HTR-8/SVneo (cell line): ENCODE results near the gene RPS3.
A peak's percentile ranks its signal among the peaks of the same experiment; 100 is the strongest.
"Not testable (repeated sequence)": the region's sequence is repeated elsewhere in the genome, so short reads cannot be mapped to it uniquely, and the experiment has no call there.

Experiments used
- DNase-seq: peaks from one replicate; pipeline ENCODE4 v3.0.0; 2011; ENCODE audit warnings: low spot score, mixed read lengths; ENCODE audit not compliant: insufficient read length
- FAIRE-seq: peaks from 2 replicates; lab custom pipeline; 2011; peaks lifted over from hg19 to GRCh38; lab: Jason Lieb, UNC

Gene RPS3

DNA sequence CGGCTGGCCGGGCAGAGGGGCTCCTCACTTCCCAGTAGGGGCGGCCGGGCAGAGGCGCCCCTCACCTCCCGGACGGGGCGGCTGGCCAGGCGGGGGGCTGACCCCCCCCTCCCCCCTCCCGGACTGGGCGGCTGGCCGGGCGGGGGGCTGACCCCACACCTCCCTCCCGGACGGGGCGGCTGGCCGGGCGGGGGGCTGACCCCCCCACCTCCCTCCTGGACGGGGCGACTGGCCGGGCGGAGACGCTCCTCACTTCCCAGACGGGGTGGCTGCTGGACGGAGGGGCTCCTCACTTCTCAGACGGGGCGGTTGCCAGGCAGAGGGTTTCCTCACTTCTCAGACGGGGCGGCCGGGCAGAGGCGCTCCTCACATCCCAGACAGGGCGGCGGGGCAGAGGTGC is 10.7 kb downstream of the RPS3 start:
- not testable (repeated sequence) for DNase-seq, FAIRE-seq

DNA sequence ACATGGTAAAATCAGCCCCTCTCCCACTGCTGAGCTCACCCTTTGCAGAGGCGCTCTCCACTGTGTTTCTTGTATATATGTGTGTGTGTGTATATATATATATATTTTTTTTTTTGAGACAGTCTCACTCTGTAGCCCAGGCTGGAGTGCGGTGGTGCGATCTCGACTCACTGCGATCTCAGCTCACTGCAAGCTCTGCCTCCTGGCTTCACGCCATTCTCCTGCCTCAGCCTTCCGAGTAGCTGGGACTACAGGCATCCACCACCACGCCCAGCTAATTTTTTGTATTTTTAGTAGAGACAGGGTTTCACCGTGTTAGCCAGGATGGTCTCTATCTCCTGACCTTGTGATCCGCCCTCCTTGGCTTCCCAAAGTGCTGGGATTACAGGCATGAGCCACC is 13.8 kb downstream of the RPS3 start:
- not testable (repeated sequence) for DNase-seq, FAIRE-seq

DNA sequence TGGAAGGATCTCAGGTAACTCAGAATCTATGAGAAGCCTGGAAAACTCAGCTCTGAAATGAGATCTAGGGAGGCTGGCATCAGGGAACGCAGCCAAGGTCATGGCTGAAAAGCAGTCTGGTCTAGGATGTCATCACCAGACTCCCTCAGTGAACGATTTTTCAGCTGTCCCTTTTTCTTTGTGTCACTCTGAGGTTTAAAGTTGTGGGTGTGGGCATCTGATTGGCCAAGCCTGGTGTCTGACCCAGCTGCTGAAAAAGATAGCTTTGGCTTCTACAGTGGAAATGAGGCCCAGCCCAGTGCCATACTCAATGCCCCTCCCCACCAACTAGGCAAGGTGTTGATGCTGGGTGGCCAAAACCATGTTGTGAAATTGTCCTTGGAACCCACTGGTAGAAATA is 14.5 kb downstream of the RPS3 start:
- FAIRE-seq: no peak

DNA sequence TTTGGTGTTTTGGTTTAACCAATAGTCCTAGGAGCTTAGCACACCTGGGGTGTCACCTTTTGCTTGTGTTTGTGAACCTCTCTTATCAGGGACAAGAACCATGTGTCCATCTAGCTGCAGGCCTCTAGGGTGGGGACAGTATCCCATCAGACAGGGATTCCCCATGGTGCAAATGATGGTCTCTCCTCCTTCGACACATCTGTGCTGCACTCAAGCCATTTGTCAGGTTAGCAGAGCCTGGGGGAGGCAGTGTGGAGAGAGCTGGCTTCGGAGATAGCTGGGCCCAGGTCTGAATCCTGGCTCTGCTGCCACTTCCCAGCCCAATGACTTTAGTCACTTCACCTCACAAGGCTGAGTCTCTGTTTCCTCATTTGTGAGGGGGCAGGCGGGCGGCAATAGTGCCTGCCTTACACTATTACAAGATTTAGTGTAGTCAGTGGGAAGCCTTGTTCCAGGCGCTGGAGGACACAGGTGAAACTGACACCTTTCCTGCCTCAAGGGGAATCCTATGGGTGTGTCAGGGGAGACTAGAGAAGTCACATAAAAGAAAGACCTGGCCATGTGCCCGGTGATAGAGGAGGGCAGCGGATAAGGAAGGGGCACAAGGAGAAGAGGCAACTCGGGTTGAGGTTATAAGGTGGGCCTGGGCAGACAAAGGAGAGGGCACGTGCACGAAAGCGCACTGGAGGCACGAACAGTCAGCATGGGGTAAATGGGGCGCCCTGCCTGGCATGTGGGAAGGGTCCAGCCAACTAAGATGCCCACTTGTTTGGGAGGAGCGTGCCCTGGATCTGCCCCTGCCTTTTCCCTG is 21.1 kb downstream of the RPS3 start:
- DNase-seq (no peak), FAIRE-seq (no peak)

More for the DNA sequence above, 14.5 kb downstream of the RPS3 start:
- no peak for DNase-seq

DNA sequence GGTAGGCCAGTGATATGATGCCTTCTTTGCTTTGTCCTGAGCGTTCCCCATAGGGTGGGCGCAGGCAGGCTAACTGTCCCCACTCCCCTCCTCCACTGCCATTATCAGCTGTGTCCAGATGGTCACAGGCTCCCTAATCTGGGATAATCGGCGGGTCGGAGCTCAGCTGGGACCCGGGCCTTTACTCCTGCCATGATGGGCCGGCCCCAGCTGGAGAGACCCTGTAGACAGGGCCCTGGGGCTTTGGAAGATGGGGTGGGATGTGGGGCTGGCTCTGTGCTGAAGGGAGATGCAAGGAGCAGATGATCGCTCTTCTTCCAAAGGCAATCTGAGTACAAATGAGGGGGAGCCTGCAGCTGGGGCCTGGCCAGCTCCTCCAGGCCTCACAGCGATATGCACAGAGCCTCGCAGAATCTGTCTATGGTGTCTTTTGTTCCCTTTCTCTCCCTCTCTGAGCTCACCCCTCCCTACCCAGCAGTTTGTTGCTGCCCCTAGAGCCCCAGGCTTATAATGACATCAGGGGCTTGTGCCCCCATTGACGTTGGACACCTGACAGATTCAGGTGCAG is 21.8 kb downstream of the RPS3 start:
- no peak for FAIRE-seq
- DNase-seq: no peak

DNA sequence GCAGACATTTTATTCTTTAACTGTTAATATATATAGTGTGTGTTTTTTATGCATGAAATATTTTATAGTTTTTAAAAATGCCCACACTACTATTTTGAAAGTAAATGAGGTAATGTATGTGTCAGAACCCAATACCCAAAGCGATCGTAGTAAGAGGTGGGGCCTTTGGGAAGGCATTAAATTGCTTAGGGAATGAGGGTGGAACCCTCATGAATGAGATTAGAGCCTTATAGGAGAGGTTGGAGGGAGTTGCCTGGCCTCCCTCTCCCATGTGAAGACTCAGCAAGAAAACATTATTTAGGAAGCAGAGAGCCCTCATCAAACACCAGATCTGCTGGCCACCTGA is 22.6 kb downstream of the RPS3 start:
- no peak for FAIRE-seq
- DNase-seq: no peak

DNA sequence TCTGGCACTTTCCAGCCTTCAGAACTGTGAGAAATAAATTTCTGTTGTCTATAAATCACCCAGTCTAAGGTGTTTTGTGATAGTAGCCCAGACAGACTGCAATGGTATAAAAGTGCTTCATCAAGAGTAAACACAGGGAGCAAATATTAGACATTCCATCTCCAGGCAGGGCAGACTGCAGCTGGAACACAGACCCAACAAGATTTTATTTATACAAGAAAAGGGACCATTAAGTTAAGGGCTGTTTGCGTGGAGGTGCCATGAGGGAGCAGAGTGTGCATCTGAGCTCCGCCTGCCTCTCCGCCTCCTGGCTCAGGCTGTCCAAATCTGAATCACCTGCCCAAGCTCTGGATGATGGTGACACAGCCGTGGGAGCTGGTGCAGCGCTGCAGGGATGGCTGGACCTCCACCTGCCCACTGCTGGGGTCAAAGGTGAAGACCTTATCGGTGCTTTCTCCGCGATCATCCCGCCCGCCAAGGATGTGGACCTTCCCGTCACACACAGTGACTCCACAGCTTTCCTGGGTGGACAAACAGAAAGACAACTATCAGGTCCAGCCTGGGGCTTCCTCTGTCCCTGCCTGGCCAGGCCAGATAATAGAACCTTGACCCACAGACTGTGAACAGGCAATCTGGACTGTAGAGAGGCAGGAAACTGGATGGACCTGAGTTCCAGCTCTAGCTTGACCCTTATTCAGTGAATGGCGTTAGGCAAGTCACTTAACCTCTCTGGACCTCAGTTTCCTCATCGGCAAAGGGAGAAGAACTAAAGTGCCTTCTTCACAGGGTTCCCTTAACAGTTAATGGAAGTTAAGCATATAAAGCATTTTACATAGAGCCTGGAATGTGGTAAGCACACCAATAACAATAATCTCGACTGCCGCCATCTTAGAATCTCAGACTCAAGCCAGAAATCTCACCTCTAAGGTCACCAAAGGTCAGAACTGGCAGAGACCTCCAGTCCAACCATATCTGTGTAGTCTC is 23.2 kb downstream of the RPS3 start:
- DNase-seq (no peak), FAIRE-seq (no peak)

DNA sequence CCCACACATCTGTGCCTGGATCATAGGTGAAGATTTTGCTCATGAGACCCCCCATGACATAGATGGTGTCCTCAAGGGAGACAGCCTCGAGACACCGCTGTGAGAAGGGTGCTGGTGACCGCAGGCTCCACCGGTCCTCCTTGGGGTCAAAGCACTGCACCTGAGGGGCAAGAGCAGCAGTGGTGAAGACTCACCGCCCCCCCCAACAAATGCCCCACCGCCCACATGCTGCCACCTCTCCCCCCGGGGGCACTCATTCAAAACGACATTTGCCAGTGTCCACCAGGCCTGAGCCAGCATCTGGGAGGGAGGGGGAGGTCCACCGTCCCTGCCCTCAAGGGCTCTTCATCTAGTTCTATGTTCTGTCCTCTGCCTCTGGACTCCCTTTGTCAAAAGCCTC is 24.4 kb downstream of the RPS3 start:
- no peak for DNase-seq
- no peak for FAIRE-seq

DNA sequence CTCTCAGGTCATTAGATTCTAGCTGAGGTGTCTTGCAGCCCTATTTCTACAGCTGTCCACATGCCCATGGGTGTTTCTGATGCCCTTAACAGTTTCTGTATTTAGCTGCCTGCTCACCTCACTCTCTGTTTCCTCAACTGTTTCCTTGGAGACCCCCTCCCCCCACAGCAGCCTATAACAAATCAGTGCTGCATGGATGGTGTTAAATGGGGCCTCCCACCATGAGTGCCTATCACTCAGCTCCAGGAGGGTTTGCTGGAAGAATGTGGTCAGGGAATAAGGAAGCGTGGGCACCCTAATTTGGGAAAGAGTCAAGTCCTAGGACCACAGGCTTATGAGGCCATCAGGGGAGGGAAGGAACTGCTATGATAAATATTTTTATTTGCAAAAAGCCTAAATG is 25.1 kb downstream of the RPS3 start:
- no peak for FAIRE-seq
- DNase-seq: no peak

DNA sequence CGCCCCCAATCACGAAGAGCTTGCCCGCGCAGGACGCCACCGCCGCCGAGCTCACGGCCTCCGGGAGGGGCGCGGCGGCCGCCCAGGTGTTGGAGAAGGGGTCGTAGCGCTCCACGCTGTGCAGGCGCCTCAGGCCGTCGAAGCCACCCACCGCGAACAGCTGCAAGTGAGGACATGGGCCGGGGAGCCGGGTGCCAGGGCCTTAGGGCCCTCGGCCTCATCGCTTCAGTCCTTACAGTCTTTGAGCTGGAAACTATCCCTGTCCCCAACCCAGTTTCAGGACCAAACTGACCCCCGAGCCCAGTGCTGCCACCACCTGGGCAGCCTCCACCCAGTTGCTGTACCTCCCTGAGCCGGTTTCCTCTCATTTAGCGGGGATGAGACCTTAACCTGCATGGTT is 26.1 kb downstream of the RPS3 start:
- DNase-seq: no peak
- FAIRE-seq: no peak

DNA sequence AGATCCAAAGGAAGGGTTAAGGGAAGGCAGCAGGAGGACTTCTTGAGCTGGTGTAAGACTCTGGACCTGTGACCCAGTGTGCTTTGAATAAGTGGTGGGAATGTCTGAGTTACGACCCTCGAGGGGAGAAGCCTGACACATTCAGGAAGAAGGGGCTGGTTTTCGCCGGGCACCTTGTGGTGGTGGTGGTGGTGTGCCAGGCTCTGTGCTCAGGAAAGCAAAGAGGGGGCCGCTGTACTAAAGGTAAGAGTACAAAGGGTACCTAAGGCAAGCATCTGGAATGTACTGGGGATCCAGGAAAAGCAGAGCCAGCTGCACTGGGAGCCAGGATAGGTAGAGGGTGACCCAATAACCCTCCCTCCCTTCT is 27.4 kb downstream of the RPS3 start:
- FAIRE-seq (no peak), DNase-seq (no peak)

DNA sequence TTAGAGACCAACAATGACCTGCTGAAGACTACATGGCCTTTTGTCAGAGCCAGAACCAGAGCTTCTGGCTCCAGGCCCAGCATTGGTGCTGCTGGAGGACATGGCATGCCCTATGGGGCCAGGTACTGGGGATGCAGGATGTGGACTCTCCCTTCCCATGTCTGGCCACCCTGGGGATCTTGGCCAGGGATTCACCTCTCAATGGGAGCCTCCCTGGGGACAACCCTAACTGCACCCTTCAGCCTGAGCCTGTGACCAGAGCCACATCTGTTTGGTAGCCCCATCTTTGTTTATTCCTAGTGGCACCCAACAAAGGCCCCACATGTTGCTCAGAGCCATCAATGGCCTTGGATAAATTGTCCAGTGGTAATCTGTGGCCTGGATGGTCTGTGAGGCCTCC is 27.9 kb downstream of the RPS3 start:
- no peak for DNase-seq
- no peak for FAIRE-seq

DNA sequence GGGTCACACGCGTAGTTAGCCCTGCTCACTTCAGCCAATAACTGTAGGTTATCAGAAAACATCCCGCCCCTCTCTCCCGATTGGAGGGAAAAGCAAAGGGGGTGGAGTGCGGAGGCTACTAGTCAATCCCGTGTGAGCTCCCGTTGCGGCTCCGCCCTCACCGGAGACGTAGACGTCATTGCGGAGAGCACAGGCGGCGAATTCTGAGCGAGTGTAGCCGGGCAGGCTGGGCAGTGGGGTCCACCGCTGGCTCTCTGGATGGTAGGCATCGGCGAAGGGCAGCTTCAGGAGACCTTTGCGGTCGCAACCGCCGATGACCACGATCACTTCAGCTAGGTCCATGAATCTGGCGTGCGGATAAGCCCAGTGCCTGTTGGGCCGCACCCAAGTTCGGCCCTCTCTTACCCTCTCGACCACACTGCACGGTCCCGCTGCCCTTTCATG is 29.0 kb downstream of the RPS3 start:
- DNase-seq (peak; percentile 90), FAIRE-seq (no peak)

DNA sequence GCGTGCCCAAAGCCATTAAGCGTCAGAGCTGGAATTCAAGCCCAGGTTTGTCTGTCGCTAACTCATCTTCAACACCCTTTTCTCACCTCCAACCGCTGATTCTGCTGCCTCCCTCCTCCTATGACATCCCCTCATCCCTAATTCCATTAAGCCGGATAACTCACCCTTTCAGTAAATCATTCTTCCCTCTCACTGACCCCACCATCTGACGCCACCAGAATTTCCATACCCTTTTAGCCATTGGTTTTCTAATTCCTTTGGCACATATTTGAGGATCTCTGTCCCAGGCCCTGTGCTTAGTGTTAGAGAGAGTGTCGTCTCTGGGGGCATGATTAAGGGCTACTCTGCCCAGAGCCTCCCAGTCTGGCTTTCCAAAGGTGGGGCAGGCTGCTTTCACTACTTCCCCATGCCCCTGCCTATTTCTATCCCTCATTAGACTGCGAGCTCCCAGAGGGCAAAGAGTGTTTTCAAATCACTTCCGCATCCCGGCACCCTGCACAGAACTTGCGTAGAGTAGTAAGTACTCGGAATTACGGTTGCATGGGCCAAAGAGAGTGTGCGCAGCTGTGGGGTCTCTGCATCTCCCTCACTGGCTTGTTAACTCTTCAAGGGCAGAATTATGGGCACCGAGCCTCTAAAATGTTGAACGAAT is 29.8 kb downstream of the RPS3 start:
- DNase-seq (no peak), FAIRE-seq (peak; percentile 49)

DNA sequence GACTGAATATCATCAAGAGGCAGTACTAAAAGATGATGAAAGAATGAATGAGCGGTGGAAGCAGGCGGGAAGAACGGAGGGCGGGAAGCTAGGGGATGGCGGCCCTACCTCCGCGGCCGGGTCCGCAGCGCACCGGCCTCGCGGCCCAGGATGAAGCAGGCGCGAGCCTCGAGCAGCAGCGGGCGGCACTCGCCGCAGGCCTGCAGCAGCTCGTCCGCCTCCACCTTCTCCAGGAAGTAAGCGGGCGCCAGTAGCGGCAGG is 30.3 kb downstream of the RPS3 start:
- FAIRE-seq: no peak

DNA sequence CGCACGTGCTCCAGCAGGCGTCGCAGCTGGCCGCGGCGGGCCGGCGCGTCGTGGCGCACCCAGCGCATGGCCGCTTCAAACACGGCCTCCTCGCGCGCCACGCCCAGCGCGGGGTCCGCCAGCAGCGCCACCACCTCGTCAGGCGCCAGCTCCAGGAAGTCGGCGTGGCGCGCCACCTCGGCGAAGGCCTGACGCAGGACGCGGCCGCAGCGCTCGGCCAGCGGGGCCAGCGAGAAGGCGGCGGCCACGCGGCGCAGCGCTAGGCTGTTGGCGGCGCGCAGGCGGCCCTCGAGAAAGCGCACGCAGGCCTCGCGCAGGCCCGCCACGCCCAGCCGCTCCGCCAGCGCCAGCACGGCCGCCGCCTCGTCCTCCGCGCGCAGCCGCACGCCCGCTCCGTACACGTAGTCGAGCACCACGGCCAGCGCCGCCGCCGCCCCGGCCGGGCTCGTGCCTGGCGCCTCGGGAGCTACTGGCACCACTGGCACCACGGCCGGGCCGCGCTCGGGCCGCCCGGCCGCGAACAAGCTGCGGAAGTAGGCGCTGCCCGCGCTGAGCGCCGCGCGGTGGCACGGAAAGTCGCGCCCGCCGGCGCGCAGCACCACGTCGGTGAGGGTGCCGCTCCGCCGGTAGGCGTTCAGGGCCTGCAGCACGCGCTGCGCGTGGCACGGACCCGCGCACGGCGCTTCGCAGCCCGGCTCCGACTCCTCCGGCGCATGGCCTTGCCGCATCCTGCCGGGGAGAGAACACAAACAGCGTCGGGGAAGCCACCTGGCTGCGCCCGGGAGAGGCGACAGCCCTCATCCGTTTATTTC is 30.8 kb downstream of the RPS3 start:
- FAIRE-seq (peak; percentile 88), DNase-seq (no peak)

More for the DNA sequence above, 30.3 kb downstream of the RPS3 start:
- DNase-seq: no peak

DNA sequence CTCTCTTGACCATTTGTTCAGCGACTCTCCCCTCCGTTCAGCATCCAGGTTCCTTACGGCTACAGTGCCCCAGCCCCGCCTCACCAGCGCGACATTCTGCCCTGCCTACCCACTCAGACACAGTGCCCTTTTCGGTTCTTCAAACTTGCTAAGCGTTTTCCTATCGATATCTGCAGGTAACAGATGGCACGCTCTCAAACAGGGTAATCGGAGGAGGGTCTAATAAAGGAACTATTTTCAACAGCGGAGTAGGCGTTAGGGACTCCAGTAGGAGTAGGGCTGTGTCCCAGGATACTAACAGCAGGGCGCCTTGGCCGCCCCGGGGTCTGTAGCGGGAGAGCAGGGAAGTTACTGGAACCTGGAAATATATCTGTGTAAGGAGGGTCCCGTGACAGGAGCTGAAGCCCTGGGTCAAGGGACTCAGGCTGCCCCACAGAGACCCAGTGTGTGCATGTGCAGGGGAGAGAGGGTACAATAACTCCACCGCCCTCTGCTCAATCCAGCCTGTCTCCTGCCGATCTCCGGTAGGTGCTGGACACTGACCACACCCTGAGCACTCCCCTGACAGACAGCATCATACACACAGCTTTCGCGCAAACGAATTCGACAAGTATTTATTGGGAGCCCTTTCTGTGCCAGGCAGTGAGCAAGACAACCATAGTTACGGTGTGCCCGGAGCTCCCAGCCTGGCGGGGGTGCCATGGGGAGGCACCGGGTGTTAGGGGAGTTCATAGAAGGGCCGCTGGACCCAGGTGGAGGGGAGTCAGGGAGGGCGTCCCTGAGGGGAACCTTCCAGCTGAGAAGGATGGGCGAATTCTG is 31.6 kb downstream of the RPS3 start:
- FAIRE-seq: peak; percentile 44
- no peak for DNase-seq

DNA sequence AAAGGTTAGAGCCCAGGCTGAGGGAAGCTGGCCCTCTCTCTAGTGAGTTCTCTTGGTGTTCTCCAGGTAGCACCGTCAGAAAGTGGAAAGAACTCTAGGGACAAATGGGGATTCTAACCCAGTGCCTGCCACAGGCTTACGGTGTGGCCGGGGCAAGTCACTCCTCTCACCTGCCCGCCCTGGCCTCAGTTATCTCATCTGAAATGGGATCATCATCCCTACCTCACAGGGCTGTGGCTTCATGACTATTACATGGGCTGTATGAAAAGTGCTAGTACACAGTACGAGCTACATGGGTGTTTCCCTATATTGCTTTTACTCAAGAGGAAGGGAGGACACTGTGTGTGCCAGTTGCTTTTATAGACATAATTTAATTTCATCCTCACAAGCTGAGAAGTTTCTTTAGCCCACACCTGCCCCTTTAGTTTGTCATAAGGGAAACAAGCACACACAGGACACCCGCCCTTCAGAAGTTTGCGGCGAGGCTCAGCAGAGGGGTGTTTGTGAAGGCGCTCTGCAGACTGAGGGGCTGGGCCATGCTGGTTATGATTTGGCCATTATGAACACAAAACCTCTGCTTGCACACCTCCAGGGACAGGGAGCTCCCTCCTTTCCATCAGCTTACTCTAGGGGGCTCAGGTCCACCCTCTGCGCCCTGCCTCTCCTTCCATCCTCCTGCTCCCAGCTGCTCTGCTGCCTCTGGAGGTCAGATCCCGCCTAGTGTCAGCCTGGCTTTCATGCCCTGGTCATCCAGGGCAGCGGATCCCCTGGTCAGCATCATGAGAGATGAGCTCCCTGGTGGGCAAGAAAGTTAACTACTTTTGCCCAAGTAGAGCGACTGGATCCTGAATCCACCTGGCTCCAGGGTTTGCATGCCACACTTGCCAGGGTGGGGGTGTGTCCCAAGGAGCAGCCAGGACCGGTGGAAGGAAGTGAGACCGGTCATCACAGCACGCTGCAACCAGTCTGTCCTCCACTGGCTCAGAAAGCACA is 32.5 kb downstream of the RPS3 start:
- FAIRE-seq (peak; percentile 51), DNase-seq (no peak)
